NCI-H1105 (cell line): ENCODE data around the gene CDK2AP2.
"Not testable (repeated sequence)": the region's sequence is repeated elsewhere in the genome, so short reads cannot be mapped to it uniquely, and the experiment has no call there.

Experiments
- DNase-seq: peaks from one replicate; lab custom pipeline; 2025; lab: John Stamatoyannopoulos, UW

CDK2AP2 gene, protein sequence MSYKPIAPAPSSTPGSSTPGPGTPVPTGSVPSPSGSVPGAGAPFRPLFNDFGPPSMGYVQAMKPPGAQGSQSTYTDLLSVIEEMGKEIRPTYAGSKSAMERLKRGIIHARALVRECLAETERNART

DNA sequence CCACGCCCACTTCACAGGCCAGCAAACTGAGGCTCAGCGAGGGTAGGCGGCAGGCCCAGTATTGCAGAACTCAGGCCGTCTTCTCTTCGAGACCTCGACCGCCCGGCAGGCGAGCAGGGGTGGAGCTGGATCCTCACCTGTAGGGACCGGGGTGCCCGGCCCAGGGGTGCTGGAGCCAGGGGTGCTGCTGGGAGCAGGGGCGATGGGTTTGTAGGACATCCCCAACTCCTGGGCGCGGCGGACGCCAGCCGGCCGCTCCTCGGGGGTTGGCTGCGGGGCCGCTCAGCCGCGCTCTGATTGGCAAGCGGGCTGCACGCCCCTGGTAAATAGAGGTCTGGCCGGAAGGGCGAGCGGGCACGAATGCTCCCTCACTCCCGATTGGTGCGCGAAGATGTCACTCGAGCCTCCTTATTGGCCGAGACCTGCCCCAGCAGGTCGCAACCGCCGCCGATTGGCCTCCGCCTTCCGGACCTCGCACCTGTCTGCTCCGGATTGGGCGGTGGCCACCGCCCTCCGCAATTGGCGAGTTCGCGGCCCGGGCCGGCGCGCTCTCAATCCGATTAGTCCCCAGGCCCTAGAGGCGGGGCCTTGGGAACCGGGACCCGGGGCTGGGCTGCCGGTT, at the start of gene CDK2AP2:
Gene CDK2AP2, minus strand, starts transcription at position 299 of the 622 bp plus-strand sequence. Its CDS starts 80 bp downstream, at position 219.
- DNase-seq = peak; percentile 99

DNA sequence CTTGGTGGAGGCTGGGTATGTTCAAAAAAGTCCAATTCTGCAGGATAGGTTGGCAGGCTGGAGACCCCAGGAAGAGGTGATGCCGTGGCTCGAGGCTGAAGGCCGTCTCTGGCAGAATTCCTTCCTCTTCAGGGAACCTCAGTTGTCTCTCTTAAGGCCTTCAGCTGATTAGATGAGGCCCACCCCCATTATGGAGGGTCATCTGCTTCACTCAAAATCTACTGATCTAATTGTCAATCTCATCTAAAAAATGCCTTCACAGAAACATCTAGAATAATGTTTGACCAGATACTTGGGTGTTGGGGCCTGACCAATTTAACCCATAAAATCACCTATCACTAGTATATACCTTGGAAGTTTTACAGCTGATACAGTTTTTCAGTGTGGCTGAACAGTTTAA, 48.3 kb upstream of the CDK2AP2 start:
- no peak for DNase-seq

DNA sequence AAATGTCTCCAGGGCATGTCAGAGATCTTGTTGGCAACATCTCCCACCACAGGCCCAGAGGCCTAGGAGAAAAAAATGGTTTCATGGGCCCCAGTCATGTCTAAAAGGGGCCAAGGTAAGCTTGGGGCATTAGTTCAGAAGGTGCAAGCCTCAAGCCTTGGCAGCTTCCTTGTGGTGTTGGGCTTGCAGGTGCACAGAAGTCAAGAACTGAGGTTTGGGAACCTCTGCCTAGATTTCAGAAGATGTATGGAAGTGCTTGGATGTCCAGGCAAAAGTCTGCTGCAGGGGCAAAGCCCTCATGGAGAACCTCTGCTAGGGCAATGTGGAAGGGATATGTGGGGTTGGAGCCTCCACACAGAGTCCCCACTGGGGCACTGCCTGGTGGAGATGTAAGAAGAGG, 43.7 kb upstream of the CDK2AP2 start:
- not testable (repeated sequence) for DNase-seq

DNA sequence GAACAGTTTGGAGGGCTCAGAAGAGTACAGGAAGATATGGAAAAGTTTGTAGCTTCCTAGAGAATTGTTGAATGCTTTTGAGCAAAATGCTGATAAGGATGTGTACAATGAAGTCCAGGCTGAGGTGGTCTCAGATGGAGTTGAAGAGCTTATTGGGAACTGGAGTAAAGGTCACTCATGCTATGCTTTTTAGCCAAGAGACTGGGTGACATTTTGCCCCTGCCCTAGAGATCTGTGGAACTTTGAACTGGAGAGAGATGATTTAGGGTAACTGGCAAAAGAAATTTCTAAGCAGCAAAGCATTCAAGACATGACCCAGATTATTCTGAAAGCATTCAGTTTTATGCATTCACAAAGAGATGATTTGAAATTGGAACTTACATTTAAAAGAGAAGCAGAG, 43.2 kb upstream of the CDK2AP2 start:
- DNase-seq = no peak

DNA sequence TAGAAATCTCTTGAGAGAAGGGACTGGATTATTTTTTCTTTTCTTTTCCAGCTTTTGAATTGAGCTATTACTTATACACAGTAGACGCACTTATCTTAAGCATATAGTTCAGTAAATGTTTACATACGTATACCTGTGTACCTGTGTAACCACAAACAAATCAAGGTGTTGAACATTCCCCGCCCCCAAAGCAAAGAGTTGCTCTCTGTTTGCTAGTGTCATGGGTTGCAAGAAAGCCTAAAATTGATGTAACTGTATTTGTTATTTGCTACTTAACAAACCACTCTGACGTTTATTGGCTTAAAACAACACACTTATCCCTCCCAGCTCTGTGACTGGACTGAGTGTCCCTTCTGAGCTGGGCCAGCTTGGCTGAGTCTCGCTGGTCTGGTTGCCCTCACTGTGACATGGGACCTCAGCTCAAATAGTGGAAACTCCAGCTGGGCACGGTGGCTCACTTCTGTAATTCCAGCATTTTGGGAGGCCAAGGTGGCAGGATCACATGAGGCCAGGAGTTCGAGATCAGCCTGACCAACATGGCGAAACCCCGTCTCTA, 40.7 kb upstream of the CDK2AP2 start:
- DNase-seq = no peak

DNA sequence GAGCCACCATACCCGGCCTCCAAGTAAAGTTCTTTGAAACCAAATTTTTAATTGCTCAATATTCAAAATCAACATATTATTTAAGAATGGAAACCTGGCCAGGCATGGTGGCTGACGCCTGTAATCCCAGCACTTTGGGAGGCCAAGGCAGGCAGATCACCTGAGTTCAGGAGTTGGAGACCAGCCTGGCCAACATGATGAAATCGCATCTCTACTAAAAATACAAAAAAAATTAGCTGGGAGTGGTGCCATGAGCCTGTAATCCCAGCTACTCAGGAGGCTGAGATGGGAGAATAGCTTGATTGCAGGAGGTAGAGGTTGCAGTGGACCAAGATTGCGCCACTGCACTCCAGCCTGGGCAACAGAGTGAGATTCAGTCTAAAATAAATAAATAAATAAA, 40.1 kb upstream of the CDK2AP2 start:
- DNase-seq = not testable (repeated sequence)

DNA sequence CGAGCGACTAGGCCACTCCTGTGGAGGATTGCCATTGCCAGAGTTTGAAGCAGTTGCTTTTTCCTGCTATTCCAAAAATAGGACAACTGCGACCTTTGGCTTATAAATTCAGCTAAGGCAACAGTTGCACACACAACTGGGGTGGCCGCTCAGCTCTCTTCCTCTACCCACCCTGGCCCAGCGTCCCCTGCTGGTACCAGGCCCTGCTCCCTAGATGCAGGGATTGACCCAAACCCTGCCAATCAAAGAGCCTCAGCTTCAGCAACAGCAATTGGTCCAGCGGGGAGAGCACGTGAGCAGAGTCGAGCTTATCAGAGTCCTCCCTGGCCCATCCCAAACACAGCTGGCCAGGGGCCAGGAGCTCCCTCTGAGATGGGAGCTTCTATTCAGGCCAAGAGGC, 37.3 kb upstream of the CDK2AP2 start:
- DNase-seq = no peak

DNA sequence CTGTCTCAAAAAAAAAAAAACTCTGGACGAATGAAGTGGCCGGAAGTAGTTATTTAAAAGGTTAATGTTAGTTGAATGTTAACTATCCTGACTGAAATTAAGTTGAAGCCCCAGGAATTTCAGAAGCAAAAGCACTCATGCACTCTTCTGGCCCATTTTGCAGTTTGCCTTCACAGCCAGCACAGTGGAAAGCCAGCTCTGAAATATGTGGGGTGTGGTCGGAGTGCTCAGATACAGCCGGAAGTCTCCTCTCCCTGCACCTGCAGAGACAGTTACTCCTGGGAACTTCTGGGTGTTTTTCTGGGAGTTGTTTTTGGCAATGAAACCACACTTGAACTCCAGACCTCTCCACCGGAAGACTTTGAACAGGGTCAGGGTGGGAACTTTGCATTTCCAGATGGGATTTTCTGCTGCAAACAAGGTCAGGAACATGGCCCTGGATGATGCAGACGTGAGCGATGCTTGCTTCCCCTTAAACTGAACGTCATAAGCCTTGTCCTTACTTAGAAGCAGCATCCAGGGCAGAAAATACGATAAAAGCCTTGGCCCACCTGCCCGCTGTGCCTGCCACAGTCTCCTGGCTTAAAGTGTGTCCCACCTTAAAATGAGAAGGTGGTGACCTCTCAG, 36.8 kb upstream of the CDK2AP2 start:
- no peak for DNase-seq

DNA sequence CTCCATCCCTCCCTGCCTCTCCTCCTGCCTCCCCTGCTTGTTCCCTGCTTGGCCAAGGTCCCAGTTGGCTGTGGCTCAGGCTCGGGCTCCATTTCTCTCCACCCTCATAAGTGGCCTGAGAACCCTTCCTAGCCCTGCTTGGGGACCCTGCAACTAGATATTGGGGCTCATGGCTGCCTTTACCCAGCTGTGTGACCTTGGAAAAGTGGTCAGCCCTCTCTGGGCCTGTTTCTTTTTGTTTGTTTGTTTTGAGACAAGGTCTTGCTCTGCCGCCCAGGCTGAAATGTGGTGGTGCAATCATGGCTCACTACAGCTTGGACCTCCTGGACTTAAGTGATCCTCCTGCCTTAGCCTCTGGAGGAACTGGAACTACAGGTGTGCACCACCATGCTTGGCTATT, 35.6 kb upstream of the CDK2AP2 start:
- DNase-seq = no peak

DNA sequence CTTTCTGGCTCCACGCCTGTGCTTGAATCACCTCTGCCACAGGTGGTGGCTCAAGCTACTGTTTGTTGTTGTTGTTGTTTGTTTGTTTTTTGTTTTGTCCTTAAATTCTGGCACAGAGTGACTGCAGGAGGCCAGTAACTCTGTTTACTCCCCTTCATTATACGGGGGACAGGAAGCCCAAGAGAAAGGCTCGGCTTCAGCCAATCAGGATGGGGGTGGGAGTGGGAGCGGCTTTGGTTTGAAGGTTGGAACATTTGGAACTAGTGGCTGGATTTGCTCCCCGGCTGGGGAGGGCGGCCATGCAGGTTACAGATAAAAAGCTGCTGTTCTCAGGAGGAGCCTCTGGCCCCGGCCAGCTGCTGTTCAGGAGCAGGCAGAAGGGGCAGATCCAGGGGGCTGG, 35.0 kb upstream of the CDK2AP2 start:
- DNase-seq = no peak

DNA sequence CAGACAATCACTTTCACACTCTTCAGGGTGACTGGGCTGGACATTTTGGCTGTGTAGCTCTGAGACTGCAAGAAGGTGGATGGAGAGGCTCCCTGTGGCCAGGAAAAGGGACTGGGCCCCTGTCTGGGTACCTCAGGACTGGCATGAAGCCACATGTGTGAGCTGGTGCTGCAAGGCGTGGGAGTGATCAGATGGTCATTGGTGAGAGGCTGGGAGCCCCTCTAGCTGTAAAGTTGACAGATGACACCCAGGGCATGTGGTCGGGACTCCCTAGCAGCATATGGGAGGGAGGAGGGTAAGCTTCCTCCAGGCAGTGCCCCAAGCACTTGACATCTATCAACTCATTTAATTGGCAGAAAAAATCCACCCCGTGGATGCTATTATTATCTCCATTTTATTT, 34.2 kb upstream of the CDK2AP2 start:
- no peak for DNase-seq

DNA sequence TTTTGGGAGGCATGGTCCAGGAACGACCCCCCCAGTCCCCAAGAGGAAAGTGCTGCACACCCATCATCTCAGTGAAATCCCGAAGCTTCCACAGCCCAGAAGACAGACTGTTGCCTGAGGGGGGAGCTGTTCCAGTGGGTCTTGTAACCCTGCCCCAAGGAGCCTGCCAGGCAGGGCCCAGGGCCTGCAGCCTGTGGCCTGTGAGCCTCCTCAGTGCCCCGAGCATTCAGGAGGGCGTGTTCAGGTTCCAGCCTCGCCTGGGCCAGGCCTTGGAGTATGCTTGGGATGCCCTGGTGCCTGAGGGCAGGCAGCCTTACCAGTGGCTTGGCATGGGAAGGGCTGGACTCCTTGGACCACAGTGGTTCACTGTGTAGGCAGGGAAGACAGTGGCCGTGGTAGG, 33.2 kb upstream of the CDK2AP2 start:
- no peak for DNase-seq

DNA sequence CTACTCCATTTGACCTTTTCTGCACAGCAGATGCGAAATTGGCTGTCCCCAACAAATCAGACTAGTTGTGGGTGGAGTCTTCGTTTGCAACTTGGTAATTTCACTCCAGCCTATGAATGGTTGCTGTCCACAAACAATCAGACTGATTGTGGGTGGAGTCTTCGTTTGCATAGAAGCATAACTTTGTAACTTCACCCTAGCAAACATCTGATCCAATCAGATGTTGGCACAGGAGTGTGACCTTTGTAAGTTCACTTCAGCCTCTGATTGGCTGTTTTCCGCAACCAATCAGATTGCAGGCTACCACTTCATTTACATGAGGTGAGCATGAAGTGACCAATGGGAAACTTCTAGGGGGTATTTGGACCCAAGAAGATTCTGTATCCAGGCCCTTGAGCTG, 31.6 kb upstream of the CDK2AP2 start:
- no peak for DNase-seq

DNA sequence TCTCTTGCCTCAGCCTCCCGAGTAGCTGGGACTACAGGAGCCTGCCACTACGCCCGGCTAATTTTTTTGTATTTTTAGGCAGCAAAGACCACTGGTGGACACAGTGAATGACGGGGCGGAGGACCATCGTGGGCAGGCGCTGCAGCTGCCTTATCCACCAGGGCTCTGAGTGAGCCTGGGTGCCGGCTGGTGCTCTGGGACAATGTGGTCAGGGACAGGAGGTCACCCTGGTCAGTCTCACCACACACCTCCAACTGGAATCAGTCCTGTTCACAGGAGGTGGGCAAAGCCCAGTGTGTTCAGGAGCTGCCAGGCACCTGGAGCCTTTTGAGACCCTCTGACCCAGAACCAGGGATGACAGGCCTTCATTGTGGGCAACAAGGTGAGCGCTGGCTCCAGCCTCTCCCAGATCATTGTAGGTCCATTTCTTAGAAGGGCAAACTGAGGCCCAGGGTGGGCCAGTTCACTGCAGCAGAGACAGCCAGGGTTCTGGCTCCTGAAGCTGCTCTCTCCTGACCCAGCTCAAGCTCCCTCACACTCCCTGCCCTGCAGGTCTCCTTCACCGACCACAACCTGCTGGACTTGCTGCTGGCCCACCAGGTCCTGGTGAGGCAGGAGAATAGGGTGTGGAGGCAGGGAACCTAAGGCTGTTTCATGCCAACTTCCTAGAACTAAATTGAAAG, 31.0 kb upstream of the CDK2AP2 start:
- DNase-seq = no peak

DNA sequence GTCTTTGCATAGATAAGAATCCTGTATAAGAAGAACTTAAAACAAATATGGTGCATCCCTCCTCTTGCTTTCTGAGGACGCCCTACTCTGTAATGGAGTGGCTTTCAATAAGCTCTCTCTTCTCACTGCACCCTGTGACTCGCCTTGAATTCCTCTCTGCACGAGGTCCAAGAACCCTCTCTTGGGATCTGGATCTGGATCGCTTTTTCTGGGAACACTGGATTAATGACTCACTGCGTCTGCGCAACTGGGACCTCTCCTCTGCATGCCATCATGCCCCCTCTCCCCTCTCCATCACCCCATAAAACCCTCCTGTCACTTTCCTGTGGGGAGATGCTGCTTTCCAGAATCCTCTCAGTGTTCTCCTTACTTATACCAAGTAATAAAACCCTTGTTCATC, 30.3 kb upstream of the CDK2AP2 start:
- no peak for DNase-seq

DNA sequence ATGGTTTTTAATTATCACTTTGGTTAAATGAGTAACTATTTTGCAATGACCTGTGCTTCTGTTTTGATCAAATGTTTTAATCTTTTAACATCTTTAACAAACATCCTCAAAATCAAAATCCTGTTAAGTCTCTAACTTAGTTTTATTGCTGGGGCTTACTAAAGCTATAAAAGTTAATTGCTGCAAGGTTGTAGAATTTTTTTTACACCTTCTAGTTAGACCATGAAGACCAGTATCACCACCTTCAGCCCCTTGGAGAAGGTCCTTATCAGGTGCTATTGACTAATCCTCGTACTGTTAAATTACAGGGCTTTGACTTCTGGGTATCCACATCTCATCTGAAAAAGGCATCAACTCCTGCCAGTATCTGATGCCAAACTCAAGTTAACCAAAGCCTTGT, 27.6 kb upstream of the CDK2AP2 start:
- DNase-seq = no peak

DNA sequence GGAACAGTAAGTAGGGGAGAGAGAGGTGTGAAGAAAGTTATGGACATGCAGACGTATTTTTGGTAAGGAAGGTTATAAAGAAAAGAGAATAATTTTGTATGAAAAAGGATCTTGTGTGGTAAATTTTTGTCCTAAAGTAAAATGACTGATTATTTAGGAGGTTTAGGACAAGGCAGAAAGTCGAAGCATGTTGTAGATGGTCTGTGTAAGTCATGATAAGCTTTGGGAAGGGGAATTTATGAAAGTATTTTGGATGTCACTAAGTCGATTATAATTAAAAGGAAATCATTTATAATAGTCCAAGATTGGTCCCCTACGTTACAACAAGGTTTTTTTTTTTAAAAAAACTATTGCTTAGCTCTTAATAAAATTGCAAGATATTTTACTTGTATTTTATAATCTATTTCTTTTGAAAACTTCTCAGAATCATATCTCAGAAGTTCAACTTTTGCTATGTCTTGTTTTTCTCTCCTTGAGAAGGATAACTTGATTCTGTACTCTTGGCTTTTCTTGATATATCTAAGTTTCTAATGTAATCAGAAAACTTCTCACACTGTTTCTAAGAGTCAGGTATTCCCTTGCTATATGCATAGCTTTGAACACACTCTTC, 26.2 kb upstream of the CDK2AP2 start:
- DNase-seq = no peak

DNA sequence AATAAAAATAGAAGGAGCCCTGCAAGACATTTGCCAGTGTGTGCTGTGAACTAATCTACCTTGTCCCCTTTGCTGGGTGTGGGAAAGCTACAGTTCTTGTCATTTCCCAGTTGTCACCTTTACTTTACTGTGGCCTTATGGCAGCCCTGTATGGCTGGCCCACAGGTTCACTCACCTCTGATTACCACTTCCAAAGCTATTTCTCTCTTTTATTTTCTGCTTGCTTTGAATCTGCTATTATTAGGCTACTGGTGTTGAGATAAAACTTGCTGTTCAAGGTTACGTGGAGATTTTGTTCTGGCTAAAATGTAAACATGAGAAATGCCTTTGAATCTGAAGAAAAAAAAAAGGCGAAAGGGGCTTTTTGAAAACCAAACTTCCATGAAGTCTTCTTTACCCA, 24.9 kb upstream of the CDK2AP2 start:
- DNase-seq = no peak

DNA sequence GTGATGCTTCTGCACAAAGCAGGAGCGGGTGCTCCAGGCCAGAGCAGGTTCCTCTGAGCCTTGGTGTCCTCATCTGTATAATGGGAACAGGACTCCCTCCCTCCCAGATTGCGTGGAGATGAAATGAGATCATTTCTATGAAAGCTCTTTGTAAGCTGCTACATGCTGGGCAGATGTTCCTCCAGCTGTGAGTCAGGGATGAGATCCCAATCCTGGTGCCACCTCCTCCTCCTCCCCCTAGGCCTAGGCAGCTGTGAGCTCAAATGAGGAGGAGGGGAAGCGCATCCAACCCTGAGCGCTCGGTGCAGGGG, 22.3 kb upstream of the CDK2AP2 start:
- no peak for DNase-seq

DNA sequence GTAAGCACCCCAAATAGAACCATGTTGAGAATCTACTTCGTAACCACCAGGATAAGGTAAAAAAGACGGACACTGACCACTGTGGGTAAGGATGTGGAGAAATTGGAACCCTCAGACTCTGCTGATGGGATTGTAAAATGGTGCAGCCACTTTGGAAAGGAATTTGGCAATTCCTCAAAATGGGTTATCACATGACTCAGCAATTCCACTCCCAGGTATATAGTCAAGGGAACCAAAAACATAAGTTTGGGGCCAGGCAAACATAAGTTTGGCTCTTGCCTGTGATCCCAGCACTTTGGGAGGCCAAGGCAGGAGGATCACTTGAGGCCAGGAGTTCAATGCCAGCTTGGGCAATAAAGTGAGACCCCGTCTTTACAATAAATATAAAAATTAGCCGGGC, 20.4 kb upstream of the CDK2AP2 start:
- DNase-seq = no peak

DNA sequence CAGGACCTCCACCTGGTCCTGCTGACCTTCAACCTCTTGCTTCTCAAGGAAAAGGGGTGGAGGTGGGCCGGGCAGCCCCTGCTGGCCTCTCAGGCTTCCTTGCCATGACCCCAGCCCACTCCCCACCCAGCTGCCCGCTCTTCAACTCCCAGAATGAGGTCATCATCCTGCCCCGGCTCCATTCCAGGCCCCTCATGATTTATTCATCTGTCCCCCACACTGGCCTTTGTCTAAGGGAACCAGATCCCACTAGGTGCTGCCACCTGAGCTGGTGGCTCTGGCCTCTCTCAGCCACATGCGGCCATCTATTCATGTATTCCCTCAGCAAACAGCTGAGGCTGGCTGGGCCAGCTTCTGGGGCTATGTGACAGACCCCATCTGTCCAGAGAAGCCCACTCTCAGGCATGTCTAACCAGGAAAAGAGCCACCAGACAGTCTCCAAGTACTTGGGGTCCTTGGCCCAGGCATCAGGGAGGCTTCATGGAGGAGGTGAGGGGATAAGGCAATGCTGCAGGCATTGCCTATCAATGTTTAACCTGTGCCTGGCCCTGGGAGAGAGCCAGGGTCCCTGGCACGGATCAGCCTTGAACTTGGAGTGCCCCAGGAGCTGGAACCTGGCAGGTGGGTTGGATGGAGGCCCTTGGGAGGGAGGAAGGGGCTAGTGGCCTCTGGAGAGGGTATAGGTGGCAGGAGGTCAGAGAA, 17.5 kb upstream of the CDK2AP2 start:
- DNase-seq = no peak

DNA sequence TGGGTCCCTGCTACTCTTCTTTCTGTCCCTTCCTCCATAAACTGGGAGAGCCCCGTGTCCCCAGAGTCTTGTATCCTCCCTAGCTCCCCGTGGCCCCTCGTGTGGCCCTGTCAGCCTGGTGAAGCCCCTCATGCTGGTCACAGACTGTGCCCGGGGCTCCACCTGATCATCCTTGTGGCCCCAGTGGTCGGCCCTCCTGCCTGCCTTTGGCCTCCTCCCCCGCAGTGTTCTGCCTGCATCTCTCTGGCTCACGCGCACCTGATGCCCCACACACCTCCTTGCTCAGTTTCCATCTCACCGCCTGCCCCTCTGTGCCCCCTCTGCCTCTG, 16.5 kb upstream of the CDK2AP2 start:
- no peak for DNase-seq
